ENCODE data around the gene CACNA1C.

DNA sequence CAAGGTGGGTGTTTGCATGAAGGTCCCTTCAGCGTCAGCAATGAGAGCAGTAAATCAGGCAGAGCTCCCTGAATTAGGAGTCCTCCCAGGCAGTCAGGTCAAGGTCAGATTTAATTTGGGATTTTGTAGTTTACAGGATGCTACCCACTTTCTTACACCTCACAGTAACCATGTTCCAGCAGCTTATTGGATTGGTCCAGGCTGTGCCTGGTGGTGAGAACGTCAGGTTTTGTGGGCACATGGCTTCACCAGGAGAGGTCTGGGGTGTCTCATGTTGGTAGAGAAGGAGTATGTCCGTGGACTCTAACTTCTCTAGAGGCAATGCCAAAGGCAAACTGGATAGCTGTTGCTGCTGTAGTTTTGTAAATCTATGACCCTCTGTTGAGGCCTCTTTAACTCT is 158.3 kb downstream of the CACNA1C start:
- no peak for TF ChIP-seq POLR2A (IDR thresholded peaks at IDR 0.05)
- TF ChIP-seq, protein P1, sequence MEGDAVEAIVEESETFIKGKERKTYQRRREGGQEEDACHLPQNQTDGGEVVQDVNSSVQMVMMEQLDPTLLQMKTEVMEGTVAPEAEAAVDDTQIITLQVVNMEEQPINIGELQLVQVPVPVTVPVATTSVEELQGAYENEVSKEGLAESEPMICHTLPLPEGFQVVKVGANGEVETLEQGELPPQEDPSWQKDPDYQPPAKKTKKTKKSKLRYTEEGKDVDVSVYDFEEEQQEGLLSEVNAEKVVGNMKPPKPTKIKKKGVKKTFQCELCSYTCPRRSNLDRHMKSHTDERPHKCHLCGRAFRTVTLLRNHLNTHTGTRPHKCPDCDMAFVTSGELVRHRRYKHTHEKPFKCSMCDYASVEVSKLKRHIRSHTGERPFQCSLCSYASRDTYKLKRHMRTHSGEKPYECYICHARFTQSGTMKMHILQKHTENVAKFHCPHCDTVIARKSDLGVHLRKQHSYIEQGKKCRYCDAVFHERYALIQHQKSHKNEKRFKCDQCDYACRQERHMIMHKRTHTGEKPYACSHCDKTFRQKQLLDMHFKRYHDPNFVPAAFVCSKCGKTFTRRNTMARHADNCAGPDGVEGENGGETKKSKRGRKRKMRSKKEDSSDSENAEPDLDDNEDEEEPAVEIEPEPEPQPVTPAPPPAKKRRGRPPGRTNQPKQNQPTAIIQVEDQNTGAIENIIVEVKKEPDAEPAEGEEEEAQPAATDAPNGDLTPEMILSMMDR (IDR thresholded peaks at IDR 0.05) = no peak
